ENCODE results near the gene ETS1.

Gene ETS1

DNA sequence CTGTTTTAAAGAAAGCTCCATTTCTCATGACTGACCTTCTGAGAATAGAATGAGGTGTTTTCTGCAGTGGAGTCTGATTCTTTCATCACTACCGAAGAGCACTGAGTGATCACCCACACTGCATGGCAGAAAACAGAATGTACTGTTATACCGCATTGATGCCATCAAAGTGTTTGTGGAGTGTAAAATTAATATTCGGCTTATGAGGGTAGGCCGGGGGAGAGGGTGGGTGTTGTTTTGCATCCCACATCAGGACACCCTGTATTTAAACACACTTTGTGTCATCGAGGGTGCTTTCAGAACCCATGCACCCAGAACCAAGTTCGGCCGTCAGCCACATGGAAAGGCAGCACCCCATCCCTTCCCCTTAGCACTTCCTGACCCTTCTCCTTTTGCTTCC, 41.3 kb upstream of the ETS1 start:
- TF ChIP-seq, protein P1, sequence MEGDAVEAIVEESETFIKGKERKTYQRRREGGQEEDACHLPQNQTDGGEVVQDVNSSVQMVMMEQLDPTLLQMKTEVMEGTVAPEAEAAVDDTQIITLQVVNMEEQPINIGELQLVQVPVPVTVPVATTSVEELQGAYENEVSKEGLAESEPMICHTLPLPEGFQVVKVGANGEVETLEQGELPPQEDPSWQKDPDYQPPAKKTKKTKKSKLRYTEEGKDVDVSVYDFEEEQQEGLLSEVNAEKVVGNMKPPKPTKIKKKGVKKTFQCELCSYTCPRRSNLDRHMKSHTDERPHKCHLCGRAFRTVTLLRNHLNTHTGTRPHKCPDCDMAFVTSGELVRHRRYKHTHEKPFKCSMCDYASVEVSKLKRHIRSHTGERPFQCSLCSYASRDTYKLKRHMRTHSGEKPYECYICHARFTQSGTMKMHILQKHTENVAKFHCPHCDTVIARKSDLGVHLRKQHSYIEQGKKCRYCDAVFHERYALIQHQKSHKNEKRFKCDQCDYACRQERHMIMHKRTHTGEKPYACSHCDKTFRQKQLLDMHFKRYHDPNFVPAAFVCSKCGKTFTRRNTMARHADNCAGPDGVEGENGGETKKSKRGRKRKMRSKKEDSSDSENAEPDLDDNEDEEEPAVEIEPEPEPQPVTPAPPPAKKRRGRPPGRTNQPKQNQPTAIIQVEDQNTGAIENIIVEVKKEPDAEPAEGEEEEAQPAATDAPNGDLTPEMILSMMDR (IDR thresholded peaks at IDR 0.05; ENCODE audit: low read depth, low read length): no peak
- DNase-seq (ENCODE audit: low read depth in 2 of 2): no peak
- no peak overlapping the region for H3K4me3 ChIP-seq (replicated peaks in 1 of 2; ENCODE audit: low read depth in 2 of 2, low read length in 2 of 2)

DNA sequence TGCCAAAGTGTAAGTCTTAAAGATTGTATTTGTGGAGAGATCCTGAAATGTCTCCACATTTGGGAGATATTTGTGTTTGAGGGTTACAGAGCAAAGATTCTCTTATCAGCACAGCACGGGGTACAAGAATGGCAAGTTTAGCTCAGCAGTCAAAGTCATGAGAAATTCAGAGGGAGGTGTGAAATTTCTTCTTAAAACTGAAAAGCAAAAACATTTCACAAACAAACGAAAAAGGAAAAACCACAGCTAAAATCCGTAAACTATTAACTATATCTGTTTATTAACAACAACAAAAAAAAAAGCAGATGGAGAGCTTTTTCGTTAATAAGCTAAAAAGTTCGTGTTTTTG, 40.9 kb upstream of the ETS1 start:
- TF ChIP-seq, protein P1 (IDR thresholded peaks at IDR 0.05; ENCODE audit: low read depth, low read length): no peak
- no peak for DNase-seq (ENCODE audit: low read depth in 2 of 2)
- H3K4me3 ChIP-seq (replicated peaks in 1 of 2; ENCODE audit: low read depth in 2 of 2, low read length in 2 of 2): no peak overlapping the region

- TF ChIP-seq, protein P1 (IDR thresholded peaks at IDR 0.05; ENCODE audit: low read depth, low read length): peak; percentile 12
- DNase-seq (ENCODE audit: low read depth in 2 of 2): no peak
- H3K4me3 ChIP-seq (replicated peaks in 1 of 2; ENCODE audit: low read depth in 2 of 2, low read length in 2 of 2): no peak overlapping the region
Measured at GRCh38 chr11:128627666-128628324, 40.4 kb upstream of the ETS1 start.

DNA sequence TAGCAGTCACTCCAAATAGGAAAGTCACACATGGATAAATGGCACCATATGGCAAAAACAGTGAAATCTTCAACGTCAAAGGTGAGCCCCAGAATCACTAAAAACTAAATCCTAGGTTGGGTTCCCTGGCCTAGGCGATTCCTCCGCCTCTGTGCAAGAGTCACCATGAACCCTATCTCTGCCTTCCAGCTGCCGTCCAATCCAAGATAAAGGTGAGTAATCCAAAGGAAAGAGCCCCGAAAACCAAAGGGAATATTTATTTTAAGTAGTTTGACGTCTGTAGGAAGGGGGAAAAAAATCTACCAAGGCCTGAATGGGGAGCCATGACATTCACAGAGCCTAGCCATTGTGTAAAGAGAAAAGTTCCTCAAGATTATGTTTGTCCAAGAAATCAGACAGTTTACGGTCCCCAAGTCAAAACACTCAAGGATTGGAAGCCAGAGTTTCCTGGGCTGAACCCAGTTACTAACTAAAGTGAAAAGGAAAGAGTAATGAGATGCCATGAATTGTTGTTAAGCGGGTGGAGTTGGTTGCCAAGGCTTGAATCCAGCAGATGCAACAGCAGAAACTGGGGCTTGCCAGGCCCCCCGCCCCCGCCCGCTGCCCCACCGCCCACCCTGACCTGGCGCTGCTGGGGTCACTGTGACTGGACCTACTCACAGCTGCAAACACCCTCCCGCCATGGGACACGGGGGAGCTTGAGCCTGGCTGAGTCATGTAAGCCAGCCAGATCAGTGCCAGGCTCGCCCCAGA, 39.7 kb upstream of the ETS1 start:
- TF ChIP-seq, protein P1 (IDR thresholded peaks at IDR 0.05; ENCODE audit: low read depth, low read length): no peak
- no peak for DNase-seq (ENCODE audit: low read depth in 2 of 2)

DNA sequence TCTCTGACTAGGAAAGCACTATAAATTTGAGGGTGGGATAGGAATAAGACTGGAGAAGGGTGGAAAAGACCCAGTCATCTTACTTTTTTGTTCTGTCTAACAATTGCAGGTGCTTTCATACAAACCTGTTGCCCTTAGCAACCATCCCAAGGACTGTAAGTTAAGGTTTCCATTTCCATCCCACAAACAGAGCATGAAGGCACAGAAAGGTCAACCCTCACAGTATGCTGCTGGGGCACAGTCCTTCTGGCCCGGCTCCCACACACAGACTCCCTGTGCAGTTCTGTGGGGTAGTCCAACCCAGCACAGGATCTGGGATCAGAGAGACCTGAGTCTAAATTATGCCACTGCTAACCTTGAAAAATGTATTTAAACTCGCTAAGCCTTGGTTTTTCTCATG, 38.4 kb upstream of the ETS1 start:
- DNase-seq (ENCODE audit: low read depth in 2 of 2): no peak
- no peak overlapping the region for H3K4me3 ChIP-seq (replicated peaks in 1 of 2; ENCODE audit: low read depth in 2 of 2, low read length in 2 of 2)
- TF ChIP-seq, protein P1 (IDR thresholded peaks at IDR 0.05; ENCODE audit: low read depth, low read length): no peak

More for the DNA sequence above, 39.7 kb upstream of the ETS1 start:
- H3K4me3 ChIP-seq (replicated peaks in 1 of 2; ENCODE audit: low read depth in 2 of 2, low read length in 2 of 2): no peak overlapping the region

GRCh38 chr11:128625326-128625725, 38.0 kb upstream of the ETS1 start:
- no peak for DNase-seq (ENCODE audit: low read depth in 2 of 2)
- H3K4me3 ChIP-seq (replicated peaks in 1 of 2; ENCODE audit: low read depth in 2 of 2, low read length in 2 of 2): no peak overlapping the region
- TF ChIP-seq, protein P1 (IDR thresholded peaks at IDR 0.05; ENCODE audit: low read depth, low read length): no peak
